Fibroblast of upper back skin (primary cell): ENCODE results near the gene EIF2S3B.
"Not testable (repeated sequence)": the region's sequence is repeated elsewhere in the genome, so short reads cannot be mapped to it uniquely, and the experiment has no call there.

Source experiments
- DNase-seq: peaks from one replicate; pipeline ENCODE4 v3.0.0-alpha.2; 2013

The EIF2S3B gene

DNA sequence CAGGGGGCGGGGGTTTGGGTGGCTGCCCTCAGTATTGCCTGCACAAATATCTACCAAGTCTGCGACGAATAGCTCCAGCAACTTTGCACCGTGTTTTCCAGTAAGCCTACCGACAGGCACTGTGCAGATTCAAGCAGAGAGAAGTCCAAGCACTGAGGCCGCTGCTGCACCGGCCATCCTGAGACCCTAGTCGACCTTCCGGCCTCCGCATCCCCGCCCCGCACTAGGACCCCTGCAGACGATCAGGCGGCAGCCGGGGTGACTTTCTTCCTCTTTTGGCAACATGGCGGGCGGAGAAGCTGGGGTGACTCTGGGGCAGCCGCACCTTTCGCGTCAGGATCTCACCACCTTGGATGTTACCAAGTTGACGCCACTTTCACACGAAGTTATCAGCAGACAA is at the start of gene EIF2S3B:
Gene EIF2S3B, plus strand, starts transcription at position 271 of the 400 bp plus-strand sequence. Its CDS starts 13 bp downstream, at position 284.
- DNase-seq, result no peak

DNA sequence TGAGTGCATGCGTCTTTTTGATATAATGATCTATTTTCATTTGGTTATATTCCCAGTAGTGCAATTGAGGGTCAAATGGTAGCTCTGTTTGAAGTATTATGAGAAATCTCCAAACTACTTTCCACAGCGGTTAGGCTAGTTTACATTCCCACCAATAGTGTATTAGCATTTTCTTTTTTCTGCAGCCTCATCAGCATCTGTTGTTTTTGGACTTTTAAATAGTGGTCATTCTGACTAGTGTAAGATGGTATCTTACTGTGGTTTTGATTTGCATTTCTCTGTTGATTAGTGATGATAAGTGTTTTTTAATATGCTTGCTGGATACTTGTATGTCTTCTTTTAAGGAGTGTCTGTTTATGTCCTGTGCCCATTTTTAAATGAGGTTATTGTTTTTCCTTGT is 48.8 kb upstream of the EIF2S3B start:
- no peak for DNase-seq

DNA sequence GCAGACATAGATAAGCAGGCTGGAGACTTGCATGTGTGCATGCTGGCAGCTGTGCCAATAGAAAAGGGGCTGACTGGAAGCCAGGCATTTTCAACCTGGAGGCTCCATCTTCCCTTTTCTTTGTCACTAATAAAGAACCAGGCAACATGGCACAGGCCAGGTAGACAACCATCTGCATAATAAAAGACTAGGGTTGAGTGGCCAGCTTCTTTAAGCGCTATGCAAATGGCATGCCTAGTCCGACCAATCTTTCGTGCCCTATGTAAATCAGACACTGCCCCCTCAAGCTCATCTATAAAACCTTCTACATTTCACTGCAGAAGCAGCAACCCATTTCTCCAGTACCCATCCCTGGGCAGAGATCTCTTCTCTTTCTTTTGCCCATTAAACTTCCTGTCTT is 47.9 kb upstream of the EIF2S3B start:
- no peak for DNase-seq

DNA sequence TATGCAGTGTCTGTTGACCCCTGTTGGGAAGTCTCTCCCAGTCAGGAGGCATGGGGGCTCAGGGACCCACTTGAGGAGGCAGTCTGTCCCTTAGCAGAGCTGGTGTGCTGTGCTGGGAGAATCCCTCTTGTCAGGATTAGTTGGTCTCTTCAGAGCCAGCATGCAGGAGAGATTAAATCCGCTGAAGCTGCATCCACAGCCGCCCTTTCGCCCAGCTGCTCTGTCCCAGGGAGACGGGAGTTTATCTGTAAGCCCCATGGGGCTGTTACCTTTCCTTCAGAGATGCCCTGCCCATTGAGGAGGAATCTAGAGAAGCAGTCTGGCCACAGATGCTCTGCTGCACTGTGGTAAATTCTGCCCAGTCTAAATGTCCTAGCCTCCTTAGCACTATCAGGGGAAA is 39.4 kb upstream of the EIF2S3B start:
- no peak for DNase-seq

DNA sequence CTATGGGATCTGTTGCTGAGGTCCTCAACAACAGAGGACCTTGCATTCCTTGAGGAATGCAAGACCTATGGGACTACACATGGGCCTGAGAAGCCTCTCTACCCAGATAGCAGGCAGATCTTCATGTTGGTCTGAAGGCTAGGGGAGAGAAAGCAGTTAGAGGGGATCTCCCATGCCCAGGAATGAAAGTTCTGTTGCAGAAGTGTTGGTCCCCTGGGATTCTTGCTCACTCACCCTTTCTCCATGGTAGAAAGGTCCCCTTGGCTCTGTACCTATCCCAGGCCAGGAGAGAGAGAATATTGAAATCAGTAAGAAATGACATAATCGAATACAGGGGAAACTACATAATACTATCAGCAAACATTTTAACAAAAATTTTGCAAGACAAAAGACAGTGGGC is 36.0 kb upstream of the EIF2S3B start:
- no peak for DNase-seq

DNA sequence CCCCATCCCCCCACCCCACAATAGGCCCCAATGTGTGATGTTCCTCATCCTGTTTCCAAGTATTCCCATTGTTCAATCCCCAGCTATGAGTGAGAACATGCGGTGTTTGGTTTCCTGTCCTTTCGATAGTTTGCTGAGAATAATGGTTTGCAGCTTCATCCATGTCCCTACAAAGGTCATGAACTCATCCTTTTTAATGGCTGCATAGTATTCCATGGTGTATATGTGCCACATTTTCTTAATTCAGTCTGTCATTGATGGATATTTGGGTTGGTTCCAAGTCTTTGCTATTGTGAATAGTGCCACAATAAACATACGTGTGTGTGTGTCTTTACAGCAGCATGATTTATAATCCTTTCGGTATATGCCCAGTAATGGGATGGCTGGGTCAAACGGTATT is 32.9 kb upstream of the EIF2S3B start:
- DNase-seq, result not testable (repeated sequence)

DNA sequence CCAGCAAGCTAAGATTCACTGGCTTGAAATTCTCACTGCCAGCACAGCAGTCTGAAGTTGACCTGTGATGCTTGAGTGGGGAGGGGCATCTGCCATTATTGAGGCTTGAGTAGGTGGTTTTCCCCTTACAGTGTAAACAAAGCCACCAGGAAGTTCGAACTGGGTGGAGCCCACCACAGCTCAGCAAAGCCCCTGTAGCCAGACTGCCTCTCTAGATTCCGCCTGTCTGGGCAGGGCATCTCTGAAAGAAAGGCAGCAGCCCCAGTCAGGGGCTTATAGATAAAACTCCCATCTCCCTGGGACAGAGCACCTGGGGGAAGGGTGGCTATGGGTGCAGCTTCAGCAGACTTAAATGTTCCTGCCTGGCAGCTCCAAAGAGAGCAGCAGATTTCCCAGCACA is 23.8 kb upstream of the EIF2S3B start:
- DNase-seq, result not testable (repeated sequence)

DNA sequence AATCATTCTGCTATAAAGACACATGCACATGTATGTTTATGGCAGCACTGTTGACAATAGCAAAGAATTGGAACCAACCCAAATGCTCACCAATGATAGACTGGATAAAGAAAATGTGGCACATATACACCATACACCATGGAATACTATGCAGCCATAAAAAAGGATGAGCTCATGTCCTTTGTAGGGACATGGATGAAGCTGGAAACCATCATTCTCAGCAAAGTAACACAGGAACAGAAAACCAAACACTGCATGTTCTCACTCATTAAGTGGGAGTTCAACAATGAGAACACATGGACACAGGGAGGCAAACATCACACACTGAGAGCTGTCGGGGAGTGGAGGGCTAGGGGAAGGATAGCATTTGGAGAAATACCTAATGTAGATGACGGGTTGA is 18.4 kb upstream of the EIF2S3B start:
- DNase-seq, result not testable (repeated sequence)

DNA sequence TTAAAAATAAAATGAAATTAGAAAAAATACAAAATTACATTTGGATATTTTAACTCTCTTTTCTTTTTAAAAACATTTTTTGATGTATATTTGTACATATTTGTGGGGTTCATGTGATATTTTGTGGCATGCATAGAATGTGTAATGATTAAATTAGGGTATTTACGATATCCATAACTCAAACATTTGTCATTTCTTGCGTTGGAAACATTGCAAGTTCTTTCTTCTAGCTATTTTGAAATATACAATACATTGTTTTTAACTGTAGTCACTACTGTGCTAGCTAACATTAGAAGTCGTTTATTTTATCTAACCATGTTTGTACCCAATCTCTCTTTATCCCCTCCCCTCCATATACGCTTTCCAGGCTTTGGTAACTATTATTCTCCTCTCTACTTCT is 13.9 kb upstream of the EIF2S3B start:
- DNase-seq, result no peak

DNA sequence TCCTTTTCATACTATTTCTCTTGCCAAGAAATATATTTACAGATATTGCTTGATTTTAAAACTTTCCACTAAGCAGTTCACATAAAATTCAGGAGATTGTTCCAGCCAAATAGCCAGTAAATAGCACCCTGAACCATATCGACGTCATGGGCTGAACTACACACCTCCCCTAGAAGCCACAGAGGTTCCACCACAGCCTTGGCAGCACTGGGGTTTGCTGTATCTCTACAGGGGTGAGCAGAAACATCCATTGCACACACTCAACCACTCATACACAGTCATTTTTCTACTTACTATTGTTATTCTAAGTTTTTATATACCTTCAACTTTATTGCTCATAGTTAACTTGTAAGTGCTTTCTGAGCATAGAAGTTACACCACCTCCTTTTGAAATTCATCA is 8.1 kb upstream of the EIF2S3B start:
- peak; percentile 3 for DNase-seq

DNA sequence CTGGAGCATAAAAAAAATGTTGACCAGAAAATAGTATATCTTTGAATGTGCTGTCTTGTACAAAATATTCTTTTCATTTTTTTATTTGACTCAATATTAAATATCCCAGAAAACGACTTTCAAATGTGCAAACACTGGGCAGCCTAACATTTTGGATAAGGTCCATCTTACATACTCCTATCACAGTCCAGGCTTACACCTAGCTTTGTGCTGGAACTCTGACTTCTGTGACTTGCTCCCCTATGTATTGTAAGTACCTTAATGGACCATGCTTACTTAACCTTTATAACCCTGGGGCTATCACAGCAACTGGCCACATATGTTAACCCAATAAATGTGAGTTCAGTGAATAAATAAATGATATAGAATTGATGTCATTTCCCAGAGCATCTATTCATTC is 7.6 kb upstream of the EIF2S3B start:
- no peak for DNase-seq

DNA sequence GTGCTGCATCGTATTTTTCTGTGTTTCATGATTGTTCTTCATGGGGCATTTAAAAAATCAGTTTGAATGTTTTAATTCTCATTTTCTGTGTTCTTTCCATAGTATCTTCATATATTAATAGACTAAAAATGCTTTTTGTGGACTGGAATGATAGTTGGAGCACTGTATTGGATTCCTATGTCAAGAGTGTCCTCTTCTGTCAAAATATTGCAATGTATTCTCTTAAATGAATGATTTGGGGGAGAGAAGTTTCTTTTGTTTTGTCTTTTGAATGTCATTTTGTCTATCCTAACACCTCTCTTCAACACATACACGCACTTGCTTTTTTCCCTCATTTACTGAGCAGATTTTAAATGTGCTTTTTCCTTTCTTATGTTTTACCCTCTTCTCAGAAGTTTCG is 4.7 kb upstream of the EIF2S3B start:
- peak; percentile 3 for DNase-seq

DNA sequence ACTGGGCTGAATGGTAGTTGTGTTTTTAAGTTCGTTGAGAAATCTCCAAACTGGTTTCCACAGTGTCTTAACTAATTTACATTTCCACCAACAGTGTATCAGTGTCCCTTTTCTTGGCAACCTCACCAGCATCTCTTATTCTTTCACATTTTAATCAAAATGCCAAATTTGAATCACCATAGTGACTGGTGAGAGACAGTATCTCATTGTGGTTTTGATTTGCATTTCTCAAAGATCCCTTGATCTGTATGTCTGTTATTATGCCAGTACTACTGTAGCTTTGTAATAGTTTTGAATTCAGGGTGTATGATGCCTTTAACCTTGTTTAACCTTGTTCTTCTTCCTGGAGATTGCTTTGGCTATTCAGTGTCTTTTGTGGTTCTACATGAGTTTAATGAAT is 2.2 kb upstream of the EIF2S3B start:
- DNase-seq, result no peak

DNA sequence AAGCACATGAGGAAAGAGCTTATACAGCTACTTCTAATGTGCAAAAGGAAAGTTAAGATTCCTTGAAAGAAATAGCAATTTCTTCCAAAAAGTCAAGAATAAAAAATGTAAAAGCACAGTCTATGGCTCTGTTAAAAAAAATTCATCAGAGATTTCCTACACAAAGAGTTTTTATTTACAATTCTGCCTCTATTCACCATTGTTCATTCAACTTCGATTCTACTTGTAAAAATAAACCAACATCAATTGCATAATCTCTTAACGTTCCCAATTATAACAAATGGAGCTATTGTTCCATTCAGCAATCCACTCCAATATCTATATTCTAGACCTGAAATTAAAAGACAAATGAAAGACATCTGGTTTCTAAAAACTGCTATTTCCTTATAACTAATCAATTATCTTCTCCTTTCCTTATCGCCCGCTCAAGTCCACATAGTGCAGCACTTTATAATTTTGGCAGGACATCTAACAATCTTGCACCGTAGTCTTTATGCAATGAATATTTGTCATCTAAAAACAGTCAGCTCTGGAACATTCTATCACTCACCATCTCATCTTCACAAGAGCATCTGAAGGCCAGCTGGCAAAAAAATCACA is 6.2 kb downstream of the EIF2S3B start:
- no peak for DNase-seq

DNA sequence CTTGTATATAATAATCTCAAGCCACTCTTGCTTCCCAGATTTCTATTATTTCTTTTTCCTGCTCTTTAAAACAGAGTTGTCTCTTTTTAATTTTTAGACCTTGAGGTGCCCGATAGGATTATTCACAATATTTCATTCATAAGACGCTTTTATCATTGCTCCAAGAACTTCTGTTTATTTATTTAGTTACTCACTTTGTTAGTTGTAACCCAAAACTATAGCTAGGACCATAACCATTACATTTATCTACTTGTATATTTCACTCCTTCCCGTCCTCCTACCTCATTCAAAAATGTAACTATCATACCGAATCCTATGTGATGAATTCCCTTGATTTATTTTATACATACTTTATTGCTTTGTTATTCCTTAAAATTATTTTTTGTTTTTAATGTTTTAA is 7.1 kb downstream of the EIF2S3B start:
- DNase-seq, result no peak

DNA sequence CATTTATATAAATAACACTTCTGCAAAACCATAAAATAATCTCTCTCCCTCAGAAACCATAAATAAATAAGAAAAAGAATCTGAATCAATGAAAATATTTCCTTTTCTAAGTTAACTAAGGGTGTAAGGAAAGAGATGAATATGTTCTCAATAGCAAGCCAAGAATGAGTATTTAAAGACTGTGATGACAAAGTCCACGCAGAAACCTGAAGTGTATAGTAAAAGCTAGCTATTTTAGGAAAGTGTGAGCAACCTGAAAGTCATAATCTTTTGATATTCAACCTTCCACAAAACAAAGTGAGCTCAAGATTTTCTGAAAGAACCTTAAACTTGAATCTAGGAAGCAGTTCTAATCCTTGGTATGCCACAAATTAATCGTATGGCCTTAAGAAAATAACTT is 15.9 kb downstream of the EIF2S3B start:
- no peak for DNase-seq

DNA sequence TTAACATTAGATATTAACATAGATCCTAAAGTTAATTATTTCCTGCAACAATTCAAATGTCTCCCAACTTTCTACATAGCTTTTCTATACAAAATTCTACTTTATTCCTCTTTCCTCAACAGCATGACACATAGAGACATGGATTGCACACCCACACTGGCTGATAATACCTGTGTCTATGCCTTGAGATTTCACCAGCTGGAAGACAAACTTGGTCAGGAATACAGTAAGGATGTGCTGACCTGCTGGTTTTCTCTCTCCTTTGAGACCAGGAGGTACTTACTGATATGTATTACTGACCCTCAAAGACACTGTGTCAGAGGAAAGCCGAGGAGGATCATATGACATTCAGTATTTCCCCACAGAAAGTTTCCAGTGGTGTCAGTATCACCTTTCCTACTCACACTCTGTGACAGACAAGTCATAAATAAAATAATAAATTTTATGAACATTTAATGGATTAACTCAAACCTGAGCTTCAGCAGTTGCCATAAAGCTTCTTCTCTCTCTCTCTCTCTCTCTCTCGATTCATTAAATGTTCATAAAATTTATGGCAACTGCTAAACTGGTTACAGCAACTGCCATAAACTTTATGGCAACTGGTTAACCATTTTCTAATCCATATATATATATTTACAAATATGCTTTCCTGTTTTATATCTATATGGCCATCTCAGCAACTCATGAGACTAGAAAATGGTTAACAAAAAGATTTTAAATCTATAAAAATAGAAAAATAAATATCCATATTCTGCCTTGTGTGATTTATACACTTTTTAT is 22.7 kb downstream of the EIF2S3B start:
- no peak for DNase-seq

DNA sequence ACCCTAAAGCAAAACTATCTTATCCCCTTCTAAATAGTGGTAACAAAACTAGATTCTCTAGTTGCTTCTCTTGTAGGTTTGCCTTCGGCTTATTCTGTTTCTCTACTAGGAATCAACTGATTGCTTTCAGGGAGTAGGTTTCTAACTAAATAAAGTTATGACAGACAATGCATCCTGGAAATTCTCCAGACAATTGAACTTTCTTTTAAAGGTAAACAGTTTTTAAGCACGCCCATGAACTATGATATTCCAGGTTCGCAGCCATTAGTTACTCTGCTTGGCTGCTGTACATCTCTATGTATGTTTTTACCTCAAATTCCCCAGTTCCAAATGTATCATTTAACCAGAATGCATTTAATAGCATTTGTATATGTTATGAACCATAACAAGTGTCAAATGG is 23.9 kb downstream of the EIF2S3B start:
- no peak for DNase-seq

DNA sequence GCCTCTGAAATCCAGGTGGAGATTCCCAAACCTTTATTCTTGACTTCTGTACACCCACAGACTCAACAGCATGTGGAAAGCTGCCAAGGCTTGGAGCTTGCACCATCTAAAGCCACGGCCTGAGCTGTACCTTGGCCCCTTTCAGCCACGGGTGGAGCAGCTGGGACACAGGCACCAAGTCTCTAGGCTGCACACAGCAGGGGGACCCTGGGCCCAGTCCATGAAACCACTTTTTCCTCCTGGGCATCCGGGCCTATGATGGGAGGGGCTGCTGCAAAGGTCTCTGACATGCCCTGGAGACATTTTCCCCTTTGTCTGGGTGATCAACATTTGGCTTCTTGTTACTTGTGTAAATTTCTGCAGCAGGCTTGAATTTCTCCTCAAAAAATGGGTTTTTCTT is 32.0 kb downstream of the EIF2S3B start:
- DNase-seq, result no peak

DNA sequence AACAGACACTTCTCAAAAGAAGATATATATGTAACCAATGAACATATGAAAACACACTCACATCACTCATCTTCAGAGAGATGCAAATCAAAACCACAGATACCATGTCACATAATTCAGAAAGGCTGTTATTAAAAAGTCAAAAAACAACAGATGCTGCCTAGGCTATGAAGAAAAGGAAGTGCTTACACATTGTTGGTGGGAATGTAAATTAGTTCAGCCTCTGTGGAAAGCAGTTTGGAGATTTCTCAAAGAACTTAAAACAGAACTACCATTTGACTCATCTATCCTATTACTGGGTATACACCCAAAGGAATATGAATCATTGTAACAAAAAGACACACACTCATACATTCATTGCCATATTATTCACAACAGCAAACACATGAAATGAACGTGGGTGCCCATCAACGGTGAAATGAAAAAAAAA is 35.1 kb downstream of the EIF2S3B start:
- DNase-seq, result peak; percentile 42

DNA sequence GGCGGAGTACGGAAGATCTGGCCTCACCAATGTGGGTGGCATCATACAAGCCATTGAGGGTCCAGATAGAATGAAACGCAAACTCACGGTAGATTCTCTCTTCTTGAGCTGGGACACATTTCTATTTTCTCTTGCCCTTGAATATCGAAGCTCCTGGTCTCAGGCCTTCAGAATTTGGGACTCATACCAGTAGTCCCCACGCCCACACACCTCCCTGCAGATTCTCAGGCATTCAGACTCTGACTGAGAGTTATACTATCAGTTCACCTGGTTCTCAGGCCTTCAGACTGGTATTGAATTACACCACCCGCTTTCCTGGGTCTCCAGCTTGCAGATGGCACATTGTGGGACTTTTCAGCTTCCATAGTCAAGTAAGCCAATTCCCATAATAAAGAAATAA is 37.8 kb downstream of the EIF2S3B start:
- no peak for DNase-seq

DNA sequence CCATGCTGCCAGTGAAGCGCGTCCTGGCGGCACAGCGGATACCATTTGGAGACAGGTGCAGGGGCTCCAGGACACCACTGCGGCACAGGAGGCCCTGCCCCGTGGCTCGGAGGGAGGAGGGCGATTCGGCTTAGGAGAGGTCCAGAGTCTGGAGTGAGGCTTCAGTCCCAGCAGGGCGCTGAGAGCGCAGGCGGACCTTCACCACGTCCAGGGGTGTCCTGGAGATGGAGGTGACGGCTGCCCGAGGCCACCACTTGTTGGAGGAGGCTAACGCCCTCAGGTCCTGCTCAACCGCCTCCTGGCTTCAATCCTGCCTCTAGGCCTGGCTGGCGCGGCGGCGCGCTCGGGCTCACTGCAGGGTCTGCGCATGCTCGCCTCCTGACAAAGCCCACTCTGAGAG is 45.7 kb downstream of the EIF2S3B start:
- DNase-seq, result no peak

DNA sequence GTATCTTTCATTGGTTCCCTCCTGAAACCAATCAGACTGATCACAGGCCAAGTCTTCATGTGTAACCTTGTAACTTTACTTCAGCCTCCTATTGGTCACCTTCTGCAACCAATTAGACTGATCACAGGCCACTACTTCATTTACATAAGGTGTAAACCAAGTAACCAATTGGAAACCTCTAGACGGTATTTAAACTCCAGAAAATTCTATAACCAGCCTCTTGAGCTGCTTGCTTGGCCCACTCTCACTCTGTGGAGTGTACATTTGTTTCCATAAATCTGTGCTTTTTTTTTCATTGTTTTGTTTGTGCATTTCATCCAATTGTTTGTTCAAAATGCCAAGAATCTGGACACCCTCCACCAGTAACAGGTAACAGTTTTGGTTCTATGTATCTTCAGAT is 47.5 kb downstream of the EIF2S3B start:
- DNase-seq, result no peak

DNA sequence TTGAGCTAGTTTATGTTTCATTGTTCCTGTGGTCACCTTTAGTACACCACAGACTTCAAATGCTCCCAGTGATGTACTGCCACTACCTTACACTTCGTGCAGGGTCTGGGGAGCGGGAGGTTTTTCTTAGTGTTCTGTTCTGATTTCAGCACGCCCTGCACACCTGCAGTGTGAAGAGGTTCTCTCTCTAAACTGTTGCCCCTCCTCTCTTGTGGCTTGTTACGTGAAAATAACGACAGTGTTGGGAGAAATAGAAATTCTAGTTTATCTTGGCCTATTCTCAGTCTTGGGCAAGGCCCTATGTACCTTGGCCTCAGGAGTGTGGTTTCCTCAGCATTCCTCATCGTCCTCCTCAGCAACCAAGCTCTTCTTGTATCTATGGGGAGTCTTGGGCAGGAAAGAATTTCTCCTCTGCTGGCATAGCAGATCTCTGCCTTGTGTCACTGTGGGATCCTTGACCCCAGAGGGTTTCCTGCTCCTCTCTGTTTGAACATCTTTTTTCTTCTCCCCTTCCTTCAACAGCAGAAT is 48.6 kb downstream of the EIF2S3B start:
- no peak for DNase-seq
